Activated CD8-positive, alpha-beta memory T cell treated with anti-CD3 and anti-CD28 coated beads for 36 hours (primary cell): ENCODE results near the gene ABLIM3. TPM values are rescaled to one million over a fixed set of nuclear protein-coding genes. Genes with fewer than 3 reads are reported as not detected.

Source experiments
- CTCF ChIA-PET: fragments of 350-600 bp; sonication (Branson Sonifier 250); formaldehyde crosslinking; loops from one replicate; lab custom pipeline; 2021; ENCODE audit warnings: antibody characterized with exemption; lab: Charles Lee
- POLR2A ChIA-PET: fragments of 350-600 bp; sonication (Branson Sonifier 250); formaldehyde crosslinking; loops from one replicate; lab custom pipeline; 2021; ENCODE audit warnings: antibody characterized with exemption; lab: Charles Lee
- total RNA-seq, 2 experiments: library from RNA; stranded (reverse); gene quantifications; one replicate each; pipeline ENCODE4 v1.2.3, GENCODE V29; 2021

ABLIM3 gene
- total RNA-seq = not detected

GRCh38 chr5:149141224-149141956 lies at the start of gene ABLIM3:
ABLIM3 (plus strand) TSS chr5:149141493; CDS start chr5:149142096, 603 bp downstream.
- ChIA-PET POLR2A (no interaction called here), CTCF (interaction anchor here (0.6 to 2.3 kb wide), 16 partner anchors 11 to 415 kb away, joined by 3 to 14 read pairs (median 3); no protein-coding TSS in a partner anchor)

DNA sequence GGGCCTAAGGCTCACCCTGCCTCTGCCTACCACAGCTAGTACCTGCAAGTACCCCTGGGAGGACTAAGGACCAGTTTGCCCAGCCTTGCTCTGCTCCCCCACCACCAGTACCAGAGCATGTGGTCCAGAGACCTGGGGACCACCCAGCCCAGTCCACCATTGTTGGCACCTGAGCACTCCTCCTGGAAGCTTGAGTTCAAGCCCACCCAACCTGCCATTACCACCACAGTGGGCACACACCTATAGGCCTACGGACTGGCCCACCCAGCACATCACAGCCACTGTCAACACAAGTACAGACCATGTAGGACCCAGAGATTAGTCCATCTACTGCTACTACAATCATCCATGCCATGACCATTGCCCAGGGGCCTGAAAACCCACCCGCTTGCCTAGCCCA lies 47.7 kb upstream of the ABLIM3 start:
- ChIA-PET CTCF (no interaction called here), POLR2A (no interaction called here)

GRCh38 chr5:149094996-149095395 lies 46.3 kb upstream of the ABLIM3 start:
- ChIA-PET CTCF (no interaction called here), POLR2A (no interaction called here)

GRCh38 chr5:149099920-149100319 lies 41.4 kb upstream of the ABLIM3 start:
- ChIA-PET POLR2A (no interaction called here), CTCF (no interaction called here)

DNA sequence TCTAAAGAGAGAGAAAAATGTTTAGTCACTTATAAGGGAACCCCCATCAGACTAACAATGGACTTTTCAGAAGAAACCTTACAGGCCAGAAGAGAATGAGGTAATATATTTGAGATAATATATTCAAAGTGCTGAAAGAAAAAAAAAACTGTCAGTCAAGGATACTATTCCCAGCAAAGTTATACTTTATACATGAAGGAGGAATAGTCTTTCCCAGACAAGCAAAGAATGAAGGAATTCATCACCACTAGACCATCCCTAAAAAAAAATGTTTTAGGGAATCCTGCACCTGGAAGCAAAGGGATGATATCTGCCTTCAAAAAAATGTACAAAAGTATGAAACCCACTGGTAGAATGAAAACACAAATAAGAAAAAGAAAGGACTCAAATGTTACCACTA lies 41.0 kb upstream of the ABLIM3 start:
- POLR2A ChIA-PET = no interaction called here
- CTCF ChIA-PET = no interaction called here

DNA sequence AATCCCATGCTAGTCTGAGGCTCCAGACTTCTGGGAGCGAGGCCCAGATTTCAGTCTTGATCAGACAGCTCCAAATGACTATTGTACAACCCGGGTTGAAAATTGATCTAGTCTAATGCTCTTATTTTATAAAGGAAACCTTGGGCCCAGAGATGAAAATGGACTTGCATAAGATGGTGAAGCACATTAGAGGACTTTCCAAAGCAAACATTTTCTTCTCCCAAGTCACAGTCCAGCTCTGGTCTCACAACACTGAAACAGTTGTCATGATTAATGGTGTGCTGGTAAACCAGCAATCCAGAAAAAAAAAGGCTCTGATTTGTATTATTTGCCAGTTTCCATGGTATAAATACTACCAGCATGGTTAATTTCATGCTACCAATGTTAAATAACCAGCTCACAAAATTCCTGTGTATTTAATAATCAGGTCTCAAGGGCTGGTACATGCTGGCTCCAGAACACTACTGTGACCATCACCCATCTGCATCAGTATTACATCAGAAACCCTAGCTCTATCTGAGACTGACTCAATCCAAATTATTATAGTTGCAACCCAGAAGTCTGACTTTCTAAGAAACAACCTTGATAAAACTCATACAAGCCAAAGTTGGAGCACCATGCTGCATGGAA lies 32.5 kb upstream of the ABLIM3 start:
- ChIA-PET CTCF (no interaction called here), POLR2A (no interaction called here)

DNA sequence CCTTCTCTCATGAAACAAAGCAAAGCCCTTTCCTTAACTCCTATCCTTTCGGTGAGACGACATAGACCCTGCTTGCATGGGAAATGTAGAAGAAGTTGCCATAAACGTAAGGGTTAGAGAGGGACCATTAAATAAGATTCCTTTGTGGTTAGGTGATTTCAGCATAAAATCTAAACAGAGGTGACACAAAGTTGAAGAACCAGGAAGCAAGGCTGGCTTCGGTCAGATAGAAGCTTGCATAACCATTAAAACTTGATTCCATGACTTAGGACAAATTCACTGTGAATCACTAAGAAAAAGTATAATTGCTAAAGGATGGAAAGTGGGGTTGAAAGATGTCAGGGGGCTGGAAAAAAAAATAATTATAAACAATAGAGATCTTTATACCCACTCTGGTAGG lies 30.9 kb upstream of the ABLIM3 start:
- ChIA-PET CTCF (no interaction called here), POLR2A (no interaction called here)

DNA sequence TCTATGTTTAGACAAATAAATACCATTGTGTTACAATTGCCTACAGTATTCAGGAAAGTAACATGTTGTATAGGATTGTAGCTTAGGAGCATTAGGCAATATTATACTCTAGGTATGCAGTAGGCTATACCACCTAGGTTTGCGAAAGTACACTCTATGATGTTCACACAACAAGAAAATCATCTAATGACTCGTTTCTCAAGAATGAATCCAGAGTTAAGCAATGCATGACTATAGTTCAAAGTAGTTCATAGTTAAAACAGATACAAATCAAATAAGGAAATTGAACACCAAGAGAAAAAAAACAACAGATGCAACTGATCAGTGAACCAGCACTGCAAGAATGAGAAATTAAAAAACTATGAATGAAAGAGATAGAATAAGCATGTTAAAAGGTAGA lies 27.6 kb upstream of the ABLIM3 start:
- ChIA-PET CTCF (interaction anchor here (1.7 kb wide), 1 partner anchor 383 kb away, joined by 3 read pairs; no protein-coding TSS in a partner anchor), POLR2A (no interaction called here)

- ChIA-PET POLR2A (no interaction called here), CTCF (interaction anchor here (0.8 to 1.6 kb wide), 5 partner anchors 27 to 382 kb away, joined by 3 to 12 read pairs (median 3); partner anchors contain the start of gene ABLIM3)
Measured at GRCh38 chr5:149114403-149115312, 26.6 kb upstream of the ABLIM3 start.

GRCh38 chr5:149117970-149118369 lies 23.3 kb upstream of the ABLIM3 start:
- ChIA-PET POLR2A (no interaction called here), CTCF (no interaction called here)

GRCh38 chr5:149118463-149118862 lies 22.8 kb upstream of the ABLIM3 start:
- ChIA-PET CTCF (no interaction called here), POLR2A (no interaction called here)

DNA sequence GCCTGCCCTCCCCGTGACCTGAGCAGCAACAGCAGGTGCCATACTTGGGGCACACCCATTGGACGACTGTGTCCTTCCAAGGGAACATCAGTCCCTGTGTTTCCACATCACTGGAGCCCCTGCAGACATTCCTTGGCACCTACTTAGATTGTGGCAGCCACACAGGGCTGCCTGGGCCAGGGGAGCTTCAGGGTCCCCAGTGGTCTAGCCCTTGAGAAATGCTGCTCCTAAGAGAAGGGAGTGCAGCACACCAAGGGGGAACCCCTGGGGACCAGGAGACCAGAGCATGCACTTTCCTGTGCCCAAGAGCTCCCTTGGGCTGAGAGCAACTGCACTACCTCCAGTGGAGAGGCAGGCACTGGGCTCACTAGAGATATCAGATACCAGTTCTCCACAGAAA lies 20.1 kb upstream of the ABLIM3 start:
- ChIA-PET CTCF (no interaction called here), POLR2A (no interaction called here)

- CTCF ChIA-PET = interaction anchor here (0.9 kb wide), 1 partner anchor 17 kb away, joined by 3 read pairs; no protein-coding TSS in a partner anchor
- POLR2A ChIA-PET = no interaction called here
Measured at GRCh38 chr5:149123211-149123610, 18.1 kb upstream of the ABLIM3 start.

GRCh38 chr5:149125386-149125891 lies 15.9 kb upstream of the ABLIM3 start:
- ChIA-PET CTCF (no interaction called here), POLR2A (interaction anchor here (0.7 kb wide), 1 partner anchor 1673 kb away, joined by 4 read pairs; no protein-coding TSS in a partner anchor)

GRCh38 chr5:149126906-149127305 lies 14.4 kb upstream of the ABLIM3 start:
- POLR2A ChIA-PET = no interaction called here
- CTCF ChIA-PET = no interaction called here

DNA sequence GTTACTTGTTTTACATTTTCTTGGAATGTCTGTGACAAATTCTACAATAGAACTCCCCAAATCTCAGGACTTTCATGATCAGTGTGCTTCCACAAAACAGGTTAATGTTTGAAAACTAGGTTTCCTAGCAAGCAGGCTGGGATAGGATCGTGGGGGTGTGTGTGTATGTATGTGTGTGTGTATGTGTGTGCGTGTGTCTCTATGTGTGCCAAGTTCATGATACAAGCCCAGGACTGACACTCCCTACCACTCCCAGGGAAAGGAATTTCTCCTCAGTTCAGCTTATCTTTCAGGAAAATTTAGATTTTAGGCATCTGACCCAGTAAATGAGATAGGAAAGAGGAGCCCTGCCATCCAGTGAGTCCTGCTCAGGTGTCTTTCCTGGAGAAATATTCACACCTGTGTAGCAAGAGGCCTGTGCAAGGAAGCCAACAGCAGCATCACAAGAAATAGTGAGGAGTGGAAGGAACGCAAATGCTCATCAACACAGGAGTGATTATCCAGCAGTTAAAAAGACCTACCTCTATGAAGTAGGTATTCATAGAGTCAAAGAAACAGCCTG lies 13.8 kb upstream of the ABLIM3 start:
- CTCF ChIA-PET = no interaction called here
- POLR2A ChIA-PET = no interaction called here

DNA sequence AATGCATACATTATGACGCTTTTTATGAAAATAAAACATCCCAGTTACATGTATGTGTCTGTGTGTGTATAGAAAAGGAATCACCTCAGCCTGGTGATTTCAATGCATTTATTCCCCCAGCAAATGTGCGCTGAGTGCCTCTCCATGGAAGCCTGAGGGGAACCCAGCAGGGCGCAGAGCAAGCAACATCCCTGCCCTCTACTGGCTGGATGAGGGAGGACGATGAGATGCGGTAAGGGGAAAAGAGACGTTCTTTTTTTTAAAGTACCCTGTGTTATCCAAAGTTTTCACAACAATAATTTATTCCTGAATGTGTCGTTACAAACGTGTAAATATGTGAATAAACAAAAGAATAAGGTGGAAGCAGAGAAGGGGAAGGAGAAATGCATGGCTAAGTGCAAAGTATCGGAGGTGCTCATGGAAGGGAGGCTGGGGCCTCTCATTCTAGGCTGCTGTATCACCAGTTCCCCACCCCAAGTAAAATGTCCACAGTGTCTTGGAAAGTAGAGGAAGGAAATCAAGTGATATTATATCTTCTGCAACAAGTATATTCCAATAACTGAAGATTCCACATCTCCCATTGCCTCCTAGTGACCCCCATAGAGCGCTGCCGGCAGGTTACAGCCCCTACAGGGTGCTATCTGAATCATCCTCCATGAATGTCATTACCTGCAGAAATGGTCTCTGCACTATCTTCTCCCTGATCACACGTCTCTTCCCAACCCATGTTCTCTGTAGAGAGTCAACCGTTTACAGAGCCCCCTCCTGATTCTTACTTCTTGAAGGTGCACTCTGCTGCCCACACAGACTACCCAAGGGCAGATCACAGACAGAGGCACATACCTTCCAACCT lies 13.0 kb upstream of the ABLIM3 start:
- CTCF ChIA-PET = no interaction called here

GRCh38 chr5:149129181-149129580 lies 12.1 kb upstream of the ABLIM3 start:
- POLR2A ChIA-PET = no interaction called here
- CTCF ChIA-PET = no interaction called here

More for the DNA sequence above, 13.0 kb upstream of the ABLIM3 start:
- POLR2A ChIA-PET = no interaction called here
